Vagina (tissue), 2 donors: Measurements from ENCODE around the gene CALML4.

ENCODE experiments used
- CTCF ChIP-seq, 3 experiments: fragments of 450-650 bp in 2 of 3; fragments of 200-600 bp in 1 of 3; sonication (generic) in 1 of 3; IDR thresholded peaks; one replicate each; pipeline ENCODE4 v1.5.1; 2017 to 2019; ENCODE audit warnings: antibody characterized with exemption in 3 of 3, mild to moderate bottlenecking in 2 of 3, moderate library complexity in 2 of 3
- POLR2A ChIP-seq, 2 donors: fragments of 450-650 bp; IDR thresholded peaks; one replicate each; pipeline ENCODE4 v1.6.1; 2017; ENCODE audit warnings: antibody characterized with exemption in 2 of 2, mild to moderate bottlenecking in 2 of 2, moderate library complexity in 2 of 2
- POLR2AphosphoS5 ChIP-seq, 2 donors: sonication (generic); formaldehyde crosslinking; IDR thresholded peaks; one replicate each; pipeline ENCODE4 v1.9.0; 2017; ENCODE audit warnings: antibody characterized with exemption in 2 of 2, mild to moderate bottlenecking in 2 of 2, low read depth in 1 of 2; ENCODE audit not compliant: insufficient read depth in 1 of 2

- TF ChIP-seq CTCF (IDR thresholded peaks at IDR 0.05) (no peak), POLR2AphosphoS5 (IDR thresholded peaks at IDR 0.05; ENCODE audit: insufficient read depth in 1 of 2, low read depth in 1 of 2) (no peak), POLR2A (IDR thresholded peaks at IDR 0.05) (no peak)
Observed at GRCh38 chr15:68208636-68209240, 3.6 kb upstream of the CALML4 start.
